K562 (cell line): ENCODE data around the gene PSMC6. TPM values are rescaled to one million over a fixed set of nuclear protein-coding genes. Genes with fewer than 3 reads are reported as not detected.

Experiments
- CUX1 ChIP-seq: fragments of 200-800 bp; sonication (Bioruptor generic); IDR thresholded peaks from 2 replicates; pipeline ENCODE4 v1.6.1; 2016; ENCODE audit warnings: missing genetic modification characterization, missing compliant biosample characterization
- GATAD2B ChIP-seq: fragments of 450-650 bp; IDR thresholded peaks from 2 replicates; pipeline ENCODE4 v1.6.1; 2017; ENCODE audit warnings: mild to moderate bottlenecking, borderline replicate concordance
- MLLT1 ChIP-seq, 2 experiments: fragments of 450-650 bp; IDR thresholded peaks; 2 replicates each; pipeline ENCODE4 v1.6.1; 2016
- PML ChIP-seq: IDR thresholded peaks from 2 replicates; pipeline ENCODE4 v1.6.1; 2012; ENCODE audit warnings: low read length, inconsistent platforms
- POLR2AphosphoS2 ChIP-seq: IDR thresholded peaks from 2 replicates; pipeline ENCODE4 v1.6.1; 2012; ENCODE audit warnings: low read length, improper control_type of control experiment
- SMARCA4 ChIP-seq: fragments of 450-650 bp; IDR thresholded peaks from 2 replicates; pipeline ENCODE4 v1.6.1; 2016
- USF2 ChIP-seq: sonication (generic); formaldehyde crosslinking; IDR thresholded peaks from 2 replicates; pipeline ENCODE4 v1.5.0; 2020; ENCODE audit warnings: missing genetic modification reagents
- ZC3H8 ChIP-seq: fragments of 450-650 bp; IDR thresholded peaks from 2 replicates; pipeline ENCODE4 v1.6.1; 2017
- ZNF212 ChIP-seq: fragments of 450-650 bp; formaldehyde crosslinking; IDR thresholded peaks from 2 replicates; pipeline ENCODE4 v1.4.0; 2020; ENCODE audit warnings: mild to moderate bottlenecking
- ZNF239 ChIP-seq: fragments of 250-450 bp; sonication (Bioruptor Pico); IDR thresholded peaks from 2 replicates; pipeline ENCODE4 v1.4.0; 2020; ENCODE audit warnings: mild to moderate bottlenecking
- ZNF253 ChIP-seq: fragments of 250-450 bp; sonication (Bioruptor Pico); conservative IDR thresholded peaks from 2 replicates; pipeline ENCODE4 v1.6.1; 2021; ENCODE audit warnings: mild to moderate bottlenecking
- ZNF449 ChIP-seq: fragments of 250-450 bp; sonication (Bioruptor Pico); IDR thresholded peaks from 2 replicates; pipeline ENCODE4 v1.8.0; 2022; ENCODE audit warnings: moderate library complexity, mild to moderate bottlenecking, inconsistent platforms
- polyA plus RNA-seq, 8 experiments: library from polyadenylated mRNA; depleted of rRNA in 4 of 8; stranded (reverse) in 5 of 8; unstranded in 3 of 8; fragments of >200 nt; fragmentation: Nextera tagmentation in 2 of 8; fragmentation: Illumina TruSeq in 1 of 8; extraction: Ambion mirVana in 2 of 8; extraction: Trizol in 1 of 8; gene quantifications; 2 replicates each; pipeline versions ENCODE4 v1.2.1 to v1.2.3, GENCODE V29; 2011 to 2014; ENCODE audit warnings: inconsistent platforms in 1 of 8, missing spikeins in 1 of 8
- total RNA-seq, 7 experiments: library from RNA; depleted of rRNA in 6 of 7; stranded (reverse); fragments of >200 nt in 6 of 7; fragmentation: Illumina TruSeq in 2 of 7; extraction: Trizol in 2 of 7; gene quantifications; 2 replicates each; pipeline versions ENCODE4 v1.2.1 to v1.2.3, GENCODE V29; 2011 to 2021; ENCODE audit warnings: low replicate concordance in 1 of 7
- TF ChIP-seq, protein P1 (sequence below): sonication (generic); formaldehyde crosslinking; IDR thresholded peaks from 2 replicates; pipeline ENCODE4 v1.8.0; 2022; ENCODE audit warnings: missing genetic modification reagents, mild to moderate bottlenecking, moderate library complexity, borderline replicate concordance

Gene PSMC6
- total and polyA plus RNA-seq, 9 of the 15 experiments (the other 6 are each of a cell fraction or from before 2014, with no cell fraction given), result 91.4 to 224 (median 182) TPM

- TF ChIP-seq CUX1, result no peak
- no peak for TF ChIP-seq ZNF239 (CRISPR knock-in tag)
- TF ChIP-seq ZNF253 (CRISPR knock-in tag), result no peak
- TF ChIP-seq SMARCA4, result peak; percentile 54; the same call in 1 of the 2 replicates
- no peak for TF ChIP-seq MLLT1 (IDR thresholded peaks at IDR 0.05)
- TF ChIP-seq GATAD2B, result no peak
- TF ChIP-seq, protein P1, sequence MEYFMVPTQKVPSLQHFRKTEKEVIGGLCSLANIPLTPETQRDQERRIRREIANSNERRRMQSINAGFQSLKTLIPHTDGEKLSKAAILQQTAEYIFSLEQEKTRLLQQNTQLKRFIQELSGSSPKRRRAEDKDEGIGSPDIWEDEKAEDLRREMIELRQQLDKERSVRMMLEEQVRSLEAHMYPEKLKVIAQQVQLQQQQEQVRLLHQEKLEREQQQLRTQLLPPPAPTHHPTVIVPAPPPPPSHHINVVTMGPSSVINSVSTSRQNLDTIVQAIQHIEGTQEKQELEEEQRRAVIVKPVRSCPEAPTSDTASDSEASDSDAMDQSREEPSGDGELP, result no peak
- no peak for TF ChIP-seq USF2
- no peak for TF ChIP-seq ZC3H8
- no peak for TF ChIP-seq ZNF449 (CRISPR knock-in tag)
- TF ChIP-seq POLR2AphosphoS2, result no peak
- TF ChIP-seq PML, result 0 out of 2 replicates have a peak, but pooled peaks have one; percentile 16
- TF ChIP-seq ZNF212 (CRISPR knock-in tag), result no peak
Observed at GRCh38 chr14:52706286-52706685, 714 bp upstream of the PSMC6 start (continued).
